ENCODE results near the gene TMEM202. TPM values are rescaled to one million over a fixed set of nuclear protein-coding genes. Genes with fewer than 3 reads are reported as not detected.

TMEM202 gene
- total and polyA plus RNA-seq, 10 of the 15 experiments (the other 5 are each of a cell fraction or from before 2014, with no cell fraction given) = not detected

GRCh38 chr15:72397796-72398588 is at the start of gene TMEM202 (continued):
- TF ChIP-seq ZBTB4 (CRISPR knock-in tag; IDR thresholded peaks at IDR 0.05) = no peak

- RAD21 ChIA-PET (ENCODE audit: unreplicated experiment) = no interaction called here
- in situ Hi-C loops (cut with MboI) = no loop called here
- BruUV-seq (replicated peaks) = no TSS peak
- SMC1A ChIA-PET (ENCODE audit: uncharacterized antibody, unreplicated experiment) = interaction anchor here (0.7 kb wide), 1 partner anchor 15 kb away, joined by 3 read pairs; no protein-coding TSS in a partner anchor
- POLR2A ChIA-PET = no interaction called here
- H3K27me3 ChIP-seq (replicated peaks in 1 of 2; ENCODE audit: control insufficient read depth in 2 of 2, insufficient read depth in 2 of 2, low read length in 1 of 2) = no peaks in the 10 kb centered on the region
- DNase-seq (ENCODE audit: low read depth, low spot score) (no peak), ATAC-seq (no peak), FAIRE-seq (no peak)
- H3K27ac ChIP-seq (ENCODE audit: control insufficient read depth, insufficient read depth) = no peak overlapping the region
- no peaks in the 10 kb centered on the region for H3K4me1 ChIP-seq (ENCODE audit: control insufficient read depth, insufficient read depth, low read length)
- H3K4me2 ChIP-seq (ENCODE audit: control insufficient read depth, insufficient read depth) = no peak overlapping the region
- H3K9ac ChIP-seq (ENCODE audit: control insufficient read depth, insufficient read depth, low read length) = no peak overlapping the region
- intact Hi-C loops (cut with micrococcal nuclease; ENCODE audit: unreplicated experiment) = no loop called here
- H2AFZ ChIP-seq (ENCODE audit: control insufficient read depth, low read depth, low read length) = no peak overlapping the region
- H3K36me3 ChIP-seq (ENCODE audit: control insufficient read depth in 2 of 2, insufficient read depth in 2 of 2, low read length in 1 of 2) = peaks cover 28 to 34% of the 10 kb centered on the region in 2 experiments
- H3K9me3 ChIP-seq (replicated peaks; ENCODE audit: control insufficient read depth, insufficient read depth, low read length) = no peaks in the 10 kb centered on the region
- no peak overlapping the region for H3K4me3 ChIP-seq
- peaks cover 1% of the 10 kb centered on the region; the same call in 1 of the 2 replicates for H3K79me2 ChIP-seq (ENCODE audit: control insufficient read depth, insufficient read depth, low read length)
- WGBS (ENCODE audit: insufficient coverage, insufficient replicate concordance, low lambda C conversion rate, missing lambda C conversion rate) = 100% methylated on average over 2 of the region's 2 CpGs
- no peaks in the 10 kb centered on the region for H4K20me1 ChIP-seq (ENCODE audit: control insufficient read depth, insufficient read depth)
- CTCF ChIA-PET = no interaction called here
- TF ChIP-seq ATF3 (IDR thresholded peaks at IDR 0.05; ENCODE audit: borderline replicate concordance, extremely low read depth, low read depth, low read length) = no peak
- TF ChIP-seq RELB (IDR thresholded peaks at IDR 0.05; ENCODE audit: low read depth) = no peak
- no peak for TF ChIP-seq RFX5 (IDR thresholded peaks at IDR 0.05; ENCODE audit: low read depth, low read length)
- no peak for TF ChIP-seq NFYA (IDR thresholded peaks at IDR 0.05; ENCODE audit: borderline replicate concordance, low read depth, low read length)
- TF ChIP-seq FOXM1 (IDR thresholded peaks at IDR 0.05; ENCODE audit: low read depth, low read length) = no peak
- no peak for TF ChIP-seq IRF4 (IDR thresholded peaks at IDR 0.05; ENCODE audit: low read depth, low read length)
- no peak for TF ChIP-seq MAX (IDR thresholded peaks at IDR 0.05; ENCODE audit: low read depth, low read length)
- no peak for TF ChIP-seq SREBF1 (IDR thresholded peaks at IDR 0.05; ENCODE audit: low read length)
- no peak for TF ChIP-seq BCL3 (IDR thresholded peaks at IDR 0.05; ENCODE audit: borderline replicate concordance, insufficient read depth, low read depth, low read length, poor library complexity, severe bottlenecking)
- TF ChIP-seq KDM1A (IDR thresholded peaks at IDR 0.05; ENCODE audit: borderline replicate concordance) = no peak
Observed at GRCh38 chr15:72353266-72353665, 44.8 kb upstream of the TMEM202 start.

All from GM12878 (cell line).